Uterus (tissue), 2 donors: Measurements from ENCODE around the gene AOAH.

Experiments used
- CTCF ChIP-seq, 4 experiments: fragments of 200-600 bp in 2 of 4; fragments of 450-650 bp in 2 of 4; sonication (generic) in 2 of 4; IDR thresholded peaks; one replicate each; pipeline ENCODE4 v1.5.1; 2016 to 2019; ENCODE audit warnings: antibody characterized with exemption in 4 of 4, mild to moderate bottlenecking in 2 of 4, moderate library complexity in 1 of 4
- POLR2A ChIP-seq, 2 donors: fragments of 450-650 bp; IDR thresholded peaks; one replicate each; pipeline ENCODE4 v1.6.1; 2016; ENCODE audit warnings: antibody characterized with exemption in 2 of 2, mild to moderate bottlenecking in 1 of 2, moderate library complexity in 1 of 2

- no peak for TF ChIP-seq CTCF (IDR thresholded peaks at IDR 0.05)
- no peak for TF ChIP-seq POLR2A (IDR thresholded peaks at IDR 0.05)
Observed at GRCh38 chr7:36530456-36530855, 193.8 kb downstream of the AOAH start.
